ENCODE results near the gene PPARD.
A peak's percentile ranks its signal among the peaks of the same experiment; 100 is the strongest.
"Not testable (repeated sequence)": the region's sequence is repeated elsewhere in the genome, so short reads cannot be mapped to it uniquely, and the experiment has no call there.

PPARD gene

DNA sequence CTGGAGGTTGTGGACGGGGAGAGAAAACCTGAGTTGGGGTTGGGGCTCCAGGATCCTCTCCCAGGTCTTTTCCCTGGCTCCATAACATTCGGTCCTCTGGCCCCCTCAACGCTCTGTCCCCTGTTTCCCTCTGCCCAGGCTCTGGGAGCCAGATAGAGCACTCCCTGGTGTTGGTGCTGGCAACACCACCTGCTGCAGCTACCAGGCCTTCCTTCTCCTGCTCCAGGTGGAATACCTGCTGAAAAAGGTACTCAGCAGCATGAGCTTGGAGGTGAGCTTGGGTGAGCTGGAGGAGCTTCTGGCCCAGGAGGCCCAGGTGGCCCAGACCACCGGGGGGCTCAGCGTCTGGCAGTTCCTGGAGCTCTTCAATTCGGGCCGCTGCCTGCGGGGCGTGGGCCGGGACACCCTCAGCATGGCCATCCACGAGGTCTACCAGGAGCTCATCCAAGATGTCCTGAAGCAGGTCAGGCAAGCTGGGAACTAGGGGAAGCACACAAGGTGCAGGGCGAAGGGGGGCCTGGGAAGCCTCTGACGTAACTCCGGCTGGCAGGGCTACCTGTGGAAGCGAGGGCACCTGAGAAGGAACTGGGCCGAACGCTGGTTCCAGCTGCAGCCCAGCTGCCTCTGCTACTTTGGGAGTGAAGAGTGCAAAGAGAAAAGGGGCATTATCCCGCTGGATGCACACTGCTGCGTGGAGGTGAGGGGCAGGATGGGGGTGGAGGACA is 30.1 kb upstream of the PPARD start:
- no peak for DNase-seq (ENCODE audit: low read depth)

DNA sequence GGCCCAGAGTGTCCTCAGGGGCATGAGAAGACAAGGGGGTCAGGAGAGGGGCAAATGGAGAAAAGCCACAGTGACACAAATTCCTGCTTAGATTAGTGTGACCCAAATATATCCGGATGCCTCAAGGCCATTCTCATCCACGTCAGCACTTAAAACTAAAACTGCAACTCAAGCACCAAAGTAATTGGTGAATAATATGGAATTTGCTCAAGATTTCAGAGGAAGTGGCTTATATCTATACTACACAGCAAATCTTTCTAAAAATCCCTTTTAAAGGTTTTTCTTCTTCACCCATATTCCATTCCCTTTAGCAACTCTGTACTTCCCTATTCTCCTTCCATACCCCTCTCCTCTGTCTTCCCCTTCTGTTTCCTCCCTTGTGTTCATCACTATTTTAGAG is 29.6 kb upstream of the PPARD start:
- no peak for DNase-seq (ENCODE audit: low read depth)

DNA sequence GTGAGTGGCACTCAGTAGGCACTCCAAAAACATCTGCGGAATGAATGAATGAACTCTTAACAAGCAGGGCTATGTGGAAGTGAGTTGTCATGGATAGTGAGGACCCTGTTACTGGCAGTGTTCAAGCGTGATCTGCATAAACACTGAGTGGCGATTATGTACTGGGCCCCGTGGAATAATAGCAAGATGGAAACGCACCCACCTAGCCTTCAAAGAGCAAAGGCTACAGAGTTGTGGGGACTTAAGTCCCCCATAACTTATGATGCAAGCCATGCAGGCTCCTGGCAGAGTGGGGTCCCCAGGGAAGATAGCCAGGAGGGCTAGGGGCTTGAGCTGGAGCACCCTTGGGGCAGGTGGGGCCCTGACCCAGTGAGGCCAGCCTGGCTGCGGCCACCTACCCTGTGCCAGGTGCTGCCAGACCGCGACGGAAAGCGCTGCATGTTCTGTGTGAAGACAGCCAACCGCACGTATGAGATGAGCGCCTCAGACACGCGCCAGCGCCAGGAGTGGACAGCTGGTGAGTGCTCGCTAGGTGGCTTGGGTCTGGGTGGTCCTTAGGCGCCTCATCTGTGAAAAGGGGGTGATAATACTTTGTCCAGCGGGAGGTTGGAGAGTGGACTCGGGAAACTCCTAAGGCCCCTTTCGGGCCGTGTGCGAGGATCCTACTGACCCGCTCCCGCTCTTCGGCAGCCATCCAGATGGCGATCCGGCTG is 24.7 kb upstream of the PPARD start:
- no peak for DNase-seq (ENCODE audit: low read depth)

DNA sequence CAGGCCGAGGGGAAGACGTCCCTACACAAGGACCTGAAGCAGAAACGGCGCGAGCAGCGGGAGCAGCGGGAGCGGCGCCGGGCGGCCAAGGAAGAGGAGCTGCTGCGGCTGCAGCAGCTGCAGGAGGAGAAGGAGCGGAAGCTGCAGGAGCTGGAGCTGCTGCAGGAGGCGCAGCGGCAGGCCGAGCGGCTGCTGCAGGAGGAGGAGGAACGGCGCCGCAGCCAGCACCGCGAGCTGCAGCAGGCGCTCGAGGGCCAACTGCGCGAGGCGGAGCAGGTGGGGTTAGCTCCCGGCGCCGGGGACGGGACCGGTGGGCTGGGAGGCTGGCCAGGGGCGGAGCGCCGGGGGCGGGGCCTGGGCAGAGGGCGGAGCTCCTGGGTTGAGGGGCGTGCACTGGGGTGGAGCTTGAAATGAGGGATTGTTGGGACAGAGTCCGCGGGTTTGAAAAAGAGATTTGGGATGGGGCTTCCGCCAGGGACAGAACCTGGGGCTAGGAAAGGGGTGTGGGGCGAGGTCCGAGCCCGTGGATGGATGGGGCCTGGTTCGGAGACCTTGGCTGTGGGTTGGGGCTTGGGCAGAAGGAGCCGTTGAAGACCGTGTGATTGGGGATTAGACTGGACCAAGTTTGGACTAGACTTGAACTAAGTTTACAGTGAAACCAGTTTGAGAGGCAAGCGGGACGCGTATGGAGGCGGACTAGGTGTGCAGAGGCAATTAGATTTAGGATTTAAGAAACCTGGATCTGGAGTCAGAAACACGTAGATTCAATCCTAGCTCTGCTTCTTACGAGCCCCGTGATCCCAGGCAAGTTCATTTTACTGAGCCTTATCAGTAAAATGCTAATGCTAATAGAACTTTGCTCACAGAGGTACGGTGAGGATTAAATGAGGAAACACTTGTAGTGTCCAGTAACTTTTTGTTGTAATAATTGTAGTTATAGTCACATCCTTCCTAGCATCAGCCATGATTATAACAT is 23.9 kb upstream of the PPARD start:
- no peak for DNase-seq (ENCODE audit: low read depth)

DNA sequence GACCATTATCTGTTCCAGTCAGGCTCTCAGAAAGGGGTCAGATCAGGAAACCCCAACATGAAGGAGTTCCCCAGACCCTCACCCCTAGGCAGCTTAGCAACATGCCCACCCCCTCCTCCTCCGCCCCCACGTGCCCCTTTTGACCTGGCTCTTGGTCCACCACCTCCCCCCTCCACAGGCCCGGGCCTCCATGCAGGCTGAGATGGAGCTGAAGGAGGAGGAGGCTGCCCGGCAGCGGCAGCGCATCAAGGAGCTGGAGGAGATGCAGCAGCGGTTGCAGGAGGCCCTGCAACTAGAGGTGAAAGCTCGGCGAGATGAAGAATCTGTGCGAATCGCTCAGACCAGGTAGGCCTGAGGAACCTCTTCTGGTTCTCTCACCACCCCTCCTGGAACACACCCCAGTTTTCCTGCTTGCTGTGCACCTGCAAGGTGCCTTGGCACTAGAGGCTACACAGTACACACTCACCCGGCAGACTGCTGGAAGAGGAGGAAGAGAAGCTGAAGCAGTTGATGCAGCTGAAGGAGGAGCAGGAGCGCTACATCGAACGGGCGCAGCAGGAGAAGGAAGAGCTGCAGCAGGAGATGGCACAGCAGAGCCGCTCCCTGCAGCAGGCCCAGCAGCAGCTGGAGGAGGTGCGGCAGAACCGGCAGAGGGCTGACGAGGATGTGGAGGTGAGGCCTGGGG is 22.9 kb upstream of the PPARD start:
- no peak for DNase-seq (ENCODE audit: low read depth)

DNA sequence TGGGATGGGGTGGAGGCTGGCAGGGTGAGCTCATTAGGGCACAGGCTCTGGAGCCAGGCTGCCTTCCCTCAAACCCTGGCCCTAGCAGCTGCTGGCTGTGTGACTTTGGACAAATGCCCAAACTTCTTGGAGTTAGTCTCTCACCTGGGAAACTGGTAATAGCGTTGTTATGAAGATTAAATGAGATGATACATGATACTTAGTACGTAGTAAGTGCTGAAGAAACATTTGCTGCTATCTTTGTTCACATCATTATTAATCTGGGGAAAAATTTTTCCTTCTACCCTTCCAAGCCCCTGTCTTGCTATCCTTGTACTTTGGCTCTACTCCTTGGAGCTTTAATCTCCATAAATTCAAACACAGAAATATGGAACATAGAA is 22.3 kb upstream of the PPARD start:
- DNase-seq (ENCODE audit: low read depth), result no peak

DNA sequence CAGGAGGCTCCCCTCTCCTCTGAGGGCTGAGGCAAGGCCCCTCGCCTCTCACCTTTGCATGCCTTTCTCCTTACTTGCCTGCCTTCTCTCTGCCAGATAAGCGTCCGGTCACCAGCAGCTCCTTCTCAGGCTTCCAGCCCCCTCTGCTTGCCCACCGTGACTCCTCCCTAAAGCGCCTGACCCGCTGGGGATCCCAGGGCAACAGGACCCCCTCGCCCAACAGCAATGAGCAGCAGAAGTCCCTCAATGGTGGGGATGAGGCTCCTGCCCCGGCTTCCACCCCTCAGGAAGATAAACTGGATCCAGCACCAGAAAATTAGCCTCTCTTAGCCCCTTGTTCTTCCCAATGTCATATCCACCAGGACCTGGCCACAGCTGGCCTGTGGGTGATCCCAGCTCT is 21.3 kb upstream of the PPARD start:
- no peak for DNase-seq (ENCODE audit: low read depth)

DNA sequence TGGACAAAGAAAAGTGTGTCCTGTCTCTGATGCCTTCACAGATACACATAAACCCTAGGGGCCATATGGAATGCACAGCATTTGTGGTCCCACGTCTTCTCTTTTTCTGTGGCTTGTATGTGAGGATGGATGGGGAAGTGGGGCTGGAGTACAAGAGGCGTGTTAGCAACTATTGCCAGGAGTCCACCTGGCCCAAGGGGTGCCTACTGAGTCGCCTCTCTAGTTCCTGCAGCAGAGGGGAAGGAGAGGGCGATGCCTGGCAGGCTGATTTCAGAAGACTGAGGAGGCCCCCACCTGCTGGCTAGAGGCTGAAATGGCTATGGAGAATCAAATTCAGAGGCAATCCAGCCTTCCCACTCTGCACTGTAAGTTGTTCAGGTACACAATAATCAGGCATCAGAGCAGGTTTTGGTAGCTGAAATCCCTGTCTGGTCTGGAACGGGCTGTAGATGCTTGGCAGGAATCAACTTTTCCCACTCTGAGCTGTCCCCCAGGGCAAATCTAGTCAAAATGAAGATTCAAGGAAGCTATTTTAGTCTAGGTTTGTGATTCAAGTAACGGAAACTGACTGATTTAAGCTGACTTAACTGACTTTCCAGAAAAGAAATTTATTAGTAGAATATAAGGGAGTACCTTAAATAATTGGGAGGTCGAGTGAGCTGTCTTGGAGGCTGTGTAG is 14.9 kb upstream of the PPARD start:
- peak; percentile 59 for DNase-seq (ENCODE audit: low read depth)

DNA sequence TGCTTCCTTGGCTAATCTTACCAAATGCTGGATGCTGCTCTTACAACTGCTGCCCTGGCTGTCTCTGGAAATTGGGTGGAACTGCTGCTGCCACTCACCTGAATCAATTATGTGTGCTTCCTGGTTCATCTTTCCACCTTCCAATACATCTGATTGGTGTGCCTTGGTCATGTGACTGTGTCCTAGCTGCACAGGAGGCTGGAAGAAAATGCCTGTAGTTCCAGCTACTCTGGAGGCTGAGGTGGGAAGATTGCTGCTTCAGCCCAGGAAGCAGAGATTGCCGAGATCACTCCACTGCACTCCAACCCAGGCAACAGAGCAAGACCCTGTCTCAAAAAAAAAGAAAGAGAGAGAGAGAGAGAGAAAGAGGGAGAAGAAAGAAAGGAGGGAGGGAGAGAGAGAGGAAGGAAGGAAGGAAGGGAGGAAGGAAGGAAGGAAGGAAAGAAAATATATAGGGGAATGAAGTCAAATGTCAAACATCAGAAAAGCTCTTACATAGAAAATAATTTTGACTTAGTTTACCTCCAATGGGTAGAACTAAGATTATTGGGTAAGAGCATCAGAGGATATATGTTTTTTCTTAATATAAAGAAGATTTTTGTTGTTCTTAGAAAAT is 14.1 kb upstream of the PPARD start:
- no peak for DNase-seq (ENCODE audit: low read depth)

DNA sequence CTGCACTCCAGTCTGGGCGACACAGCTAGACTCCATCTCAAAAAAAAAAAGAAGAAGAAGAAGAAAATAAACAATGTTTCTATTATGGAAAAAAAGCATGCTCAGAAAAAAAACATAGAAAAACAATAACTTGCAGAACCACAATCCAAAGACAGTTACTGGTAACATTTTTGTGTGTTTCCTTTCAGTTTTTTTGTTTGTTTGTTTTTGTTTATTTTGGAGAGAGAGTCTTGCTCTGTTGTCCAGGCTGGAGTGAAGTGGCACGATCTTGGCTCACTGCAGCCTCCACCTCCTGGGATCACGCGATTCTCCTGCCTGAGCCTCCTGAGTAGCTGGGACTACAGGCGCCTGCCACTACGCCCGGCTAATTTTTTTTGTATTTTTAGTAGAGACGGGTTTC is 13.4 kb upstream of the PPARD start:
- DNase-seq (ENCODE audit: low read depth), result not testable (repeated sequence)

DNA sequence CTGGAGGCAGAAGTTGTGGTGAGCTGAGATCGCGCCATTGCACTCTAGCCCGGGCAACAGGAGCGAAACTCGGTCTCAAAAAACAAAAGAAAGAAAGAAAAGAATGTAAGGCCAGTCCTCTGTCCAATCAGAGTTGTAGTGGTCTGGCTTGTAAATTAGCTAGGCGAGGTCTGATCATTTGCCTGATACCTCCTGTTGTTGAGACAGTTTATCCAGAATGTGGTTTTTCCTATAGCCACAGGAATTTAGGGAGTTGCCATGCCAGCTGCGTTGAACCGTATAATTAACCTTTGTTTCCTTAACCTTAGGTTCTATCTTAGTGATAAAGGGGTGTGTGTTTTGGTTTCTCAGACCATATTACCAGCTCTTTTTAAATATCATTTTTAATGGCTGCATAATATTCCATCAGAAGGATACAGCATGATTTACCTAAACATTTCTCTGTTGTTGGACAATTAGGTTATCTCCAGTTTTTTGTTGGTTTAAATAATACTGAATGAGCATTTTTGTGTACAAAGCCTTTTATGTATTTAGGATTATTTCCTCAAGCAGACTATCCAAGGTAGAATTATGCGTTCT is 11.7 kb upstream of the PPARD start:
- DNase-seq (ENCODE audit: low read depth), result no peak

DNA sequence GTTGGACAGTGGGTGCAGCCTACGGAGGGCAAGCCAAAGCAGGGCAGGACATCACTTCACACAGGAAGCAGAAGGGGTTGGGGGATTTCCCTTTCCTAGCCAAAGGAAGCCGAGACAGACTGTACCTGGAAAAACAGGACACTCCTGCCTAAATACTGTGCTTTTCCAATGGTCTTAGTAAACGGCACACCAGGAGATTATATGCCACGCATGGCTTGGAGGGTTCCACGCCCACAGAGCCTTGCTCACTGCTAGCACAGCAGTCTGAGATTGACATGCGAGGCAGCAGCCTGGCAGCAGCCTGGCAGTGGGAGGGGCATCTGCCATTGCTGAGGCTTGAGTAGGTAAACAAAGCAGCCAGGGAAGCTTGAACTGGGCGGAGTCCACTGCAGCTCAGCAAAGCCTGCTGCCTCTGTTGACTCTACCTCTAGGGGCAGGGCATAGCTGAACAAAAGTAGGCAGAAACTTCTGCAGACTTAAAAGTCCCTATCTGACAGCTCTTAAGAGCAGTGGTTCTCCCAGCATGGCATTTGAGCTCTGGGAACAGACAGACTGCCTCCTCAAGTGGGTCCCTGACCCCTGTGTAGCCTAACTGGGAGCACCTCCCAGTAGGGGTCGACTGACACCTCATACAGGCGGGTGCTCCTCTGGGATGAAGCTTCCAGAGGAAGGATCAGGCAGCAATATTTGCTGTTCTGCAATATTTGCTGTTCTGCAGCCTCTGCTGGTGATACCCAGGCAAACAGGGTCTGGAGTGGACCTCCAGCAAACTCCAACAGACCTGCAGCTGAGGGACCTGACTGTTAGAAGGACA is 10.1 kb upstream of the PPARD start:
- DNase-seq (ENCODE audit: low read depth), result peak; percentile 30

DNA sequence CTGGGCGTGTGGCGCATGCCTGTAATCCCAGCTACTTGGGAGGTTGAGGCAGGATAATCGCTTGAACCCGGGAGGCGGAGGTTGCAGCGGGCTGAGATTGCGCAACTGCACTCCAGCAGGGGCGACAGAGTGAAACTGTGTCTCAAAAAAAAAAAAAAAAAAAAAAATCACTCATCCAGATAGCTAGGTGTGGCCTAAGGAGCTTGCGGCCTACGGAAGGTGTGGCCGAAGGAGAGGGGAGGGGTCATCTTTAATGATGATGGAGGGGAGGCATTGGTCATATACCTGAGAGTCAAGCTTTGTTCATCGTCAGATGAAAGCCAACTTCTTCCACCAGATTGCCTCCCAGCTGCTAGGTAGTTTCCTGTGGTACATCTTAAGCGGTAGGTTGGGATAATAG is 801 bp upstream of the PPARD start:
- DNase-seq (ENCODE audit: low read depth), result no peak

DNA sequence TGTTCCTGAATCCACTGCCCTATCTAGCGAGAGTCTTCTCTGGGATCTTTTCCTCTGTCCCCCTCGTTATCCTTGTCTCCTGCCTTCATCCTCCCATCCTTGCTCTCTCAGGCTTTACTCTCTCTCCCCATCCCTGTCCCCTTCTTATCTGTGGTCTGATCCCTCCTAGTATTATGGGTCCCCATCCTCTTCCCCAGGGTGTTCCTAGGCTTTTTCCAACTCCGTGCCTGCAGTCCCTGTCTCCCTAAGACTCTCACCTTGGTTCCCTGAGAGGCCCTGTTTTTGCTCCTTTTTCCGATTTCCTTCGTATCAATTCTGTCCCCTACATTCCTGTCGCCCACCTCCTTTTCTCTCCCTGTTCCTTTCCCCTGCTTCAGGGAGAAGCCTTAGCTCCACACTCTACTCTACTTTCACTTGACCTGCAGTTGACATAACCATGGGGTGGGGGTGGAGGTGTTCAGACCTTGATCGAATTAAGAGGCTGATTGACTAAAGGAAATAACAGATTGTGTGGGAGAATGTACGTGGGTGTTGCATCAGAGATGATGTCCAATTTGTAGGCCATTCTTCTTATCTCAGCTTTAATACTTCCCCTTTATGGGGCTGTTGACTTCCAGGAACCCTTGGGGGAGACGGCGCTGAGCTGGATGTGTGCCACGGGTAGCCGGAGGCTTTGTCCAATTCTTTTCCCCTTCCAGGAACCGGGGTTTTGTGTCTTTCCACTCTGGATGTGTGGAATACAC is 905 bp downstream of the PPARD start:
- no peak for DNase-seq (ENCODE audit: low read depth)

DNA sequence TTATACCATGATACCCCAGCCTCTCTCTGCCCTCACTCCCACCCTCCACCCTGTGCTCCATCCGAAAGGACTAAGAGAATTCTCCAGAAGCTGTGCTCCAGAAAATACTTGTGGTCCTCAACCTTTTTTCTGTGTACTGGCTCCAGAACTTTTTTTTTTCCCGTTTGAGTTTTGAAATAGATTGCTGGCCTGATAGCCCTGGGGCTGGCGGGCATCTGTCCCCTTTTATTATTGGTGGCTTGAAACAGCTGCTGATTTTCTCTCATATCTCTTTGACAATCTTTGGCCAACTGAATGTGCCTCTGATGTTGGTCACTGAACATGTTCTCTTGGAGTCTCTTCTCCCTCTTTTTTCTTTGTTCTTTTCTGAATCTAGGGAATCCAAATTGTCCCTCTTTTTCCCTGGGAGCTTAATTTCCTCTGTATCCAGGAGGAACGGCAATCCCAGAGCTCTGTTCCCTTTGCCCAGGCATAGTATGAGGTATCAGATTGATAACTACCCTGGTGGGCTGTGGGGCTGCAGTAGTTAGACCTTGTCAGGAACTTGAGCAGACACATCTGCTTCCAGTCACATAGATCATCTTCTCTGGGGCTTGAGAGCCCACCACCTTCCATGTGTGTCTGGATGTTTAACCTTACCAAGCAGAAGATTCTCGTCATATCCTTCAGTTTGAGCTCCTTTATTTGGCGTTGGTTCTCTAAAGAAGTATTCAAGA is 1.6 kb downstream of the PPARD start:
- no peak for DNase-seq (ENCODE audit: low read depth)

DNA sequence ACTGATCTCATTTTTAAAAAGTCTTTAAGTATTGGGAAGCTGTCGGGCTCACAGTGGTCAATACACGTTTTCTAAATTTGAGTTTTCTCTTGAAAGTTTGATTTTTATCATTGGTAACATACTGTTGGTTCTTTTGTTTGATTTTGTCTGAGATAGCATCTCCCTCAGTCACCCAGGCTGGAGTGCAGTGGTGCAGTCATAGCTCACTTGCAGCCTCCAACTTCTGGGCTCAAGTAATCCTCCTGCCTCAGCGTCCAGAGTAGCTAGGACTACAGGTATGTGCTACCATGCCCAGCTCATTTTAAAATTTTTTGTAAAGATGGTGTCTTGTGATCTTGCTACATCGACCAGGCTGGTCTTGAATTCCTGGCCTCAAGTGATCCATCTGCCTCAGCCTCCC is 9.1 kb downstream of the PPARD start:
- no peak for DNase-seq (ENCODE audit: low read depth)

DNA sequence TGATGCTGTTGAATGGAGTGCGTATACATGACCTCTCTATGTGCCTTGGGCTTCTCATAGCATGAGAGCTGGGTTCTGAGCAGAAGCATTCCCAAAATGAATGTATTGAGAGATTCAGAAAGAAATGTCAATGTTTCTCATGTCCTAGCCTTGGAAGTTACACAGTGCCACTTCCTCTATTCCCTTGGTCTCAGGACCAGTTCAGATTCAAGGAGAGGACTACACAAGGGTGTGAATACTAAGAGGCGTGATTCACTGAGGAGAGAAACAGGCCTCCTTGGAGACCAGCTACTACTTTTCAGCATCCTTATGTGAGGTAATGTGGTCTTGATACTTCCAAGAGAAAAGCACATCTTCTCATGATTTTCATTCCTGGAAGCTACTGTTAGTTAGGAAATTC is 10.4 kb downstream of the PPARD start:
- DNase-seq (ENCODE audit: low read depth), result no peak

DNA sequence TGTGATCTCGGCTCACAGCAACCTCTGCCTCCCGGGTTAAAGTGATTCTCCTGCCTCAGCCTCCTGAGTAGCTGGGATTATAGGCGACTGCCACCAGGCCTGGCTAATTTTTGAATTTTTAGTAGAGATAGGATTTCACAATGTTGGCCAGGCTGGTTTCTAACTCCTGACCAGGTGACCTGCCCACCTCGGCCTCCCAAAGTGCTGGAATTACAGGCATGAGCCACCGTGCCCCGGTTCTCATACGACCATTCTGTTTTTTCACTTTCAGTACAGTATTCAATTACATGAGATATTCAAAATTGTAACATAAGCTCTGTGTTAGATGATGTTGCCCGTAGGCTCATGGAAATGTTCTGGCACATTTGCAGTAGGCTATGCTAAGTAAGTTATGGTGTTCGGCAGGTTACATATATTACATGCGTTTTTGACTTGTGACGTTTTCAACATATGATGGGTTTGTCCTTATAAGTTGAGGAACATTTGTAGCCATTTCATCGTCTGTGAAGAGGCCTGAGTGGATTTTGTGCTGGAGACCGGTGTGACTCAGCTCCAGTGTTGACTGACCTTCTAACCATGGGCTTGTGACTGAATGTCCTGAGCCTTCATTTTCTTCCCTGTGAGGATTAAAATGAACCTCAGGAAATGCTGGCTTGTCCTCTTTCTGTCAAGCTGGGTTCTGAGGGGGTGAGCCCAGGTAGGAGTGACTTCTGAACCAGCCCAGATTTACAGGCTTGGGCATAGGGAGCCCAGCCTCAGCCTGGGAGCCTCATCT is 12.2 kb downstream of the PPARD start:
- DNase-seq (ENCODE audit: low read depth), result no peak
